Urothelium cell line (cell line): ENCODE data around the gene TSPAN14.

Experiments used
- DNase-seq: peaks from one replicate; pipeline ENCODE4 v3.0.0; 2011; ENCODE audit warnings: low spot score, mixed read lengths
- FAIRE-seq: peaks from 2 replicates; lab custom pipeline; 2011; peaks lifted over from hg19 to GRCh38; lab: Jason Lieb, UNC

TSPAN14 gene

GRCh38 chr10:80454513-80455460 lies 677 bp downstream of the TSPAN14 start:
- peak; percentile 58 for DNase-seq
- FAIRE-seq: no peak

- no peak for DNase-seq
- no peak for FAIRE-seq
Measured at GRCh38 chr10:80455461-80456349, 1.6 kb downstream of the TSPAN14 start.

- DNase-seq (no peak), FAIRE-seq (no peak)
Measured at GRCh38 chr10:80457554-80458262, 3.6 kb downstream of the TSPAN14 start.

GRCh38 chr10:80458263-80458625 lies 4.1 kb downstream of the TSPAN14 start:
- FAIRE-seq (no peak), DNase-seq (no peak)

- no peak for DNase-seq
- no peak for FAIRE-seq
Measured at GRCh38 chr10:80458638-80459037, 4.5 kb downstream of the TSPAN14 start.

GRCh38 chr10:80459047-80459865 lies 5.1 kb downstream of the TSPAN14 start:
- DNase-seq: peak; percentile 37
- FAIRE-seq: no peak

GRCh38 chr10:80460399-80461207 lies 6.5 kb downstream of the TSPAN14 start:
- DNase-seq (no peak), FAIRE-seq (no peak)

- FAIRE-seq (no peak), DNase-seq (no peak)
Measured at GRCh38 chr10:80461208-80462183, 7.4 kb downstream of the TSPAN14 start.

- DNase-seq (no peak), FAIRE-seq (no peak)
Measured at GRCh38 chr10:80462299-80462980, 8.3 kb downstream of the TSPAN14 start.

- FAIRE-seq: no peak
- DNase-seq: no peak
Measured at GRCh38 chr10:80462981-80463741, 9.1 kb downstream of the TSPAN14 start.

GRCh38 chr10:80463868-80464267 lies 9.8 kb downstream of the TSPAN14 start:
- no peak for DNase-seq
- FAIRE-seq: no peak

- DNase-seq: no peak
- no peak for FAIRE-seq
Measured at GRCh38 chr10:80464557-80465450, 10.7 kb downstream of the TSPAN14 start.

- FAIRE-seq: no peak
- no peak for DNase-seq
Measured at GRCh38 chr10:80465451-80465835, 11.3 kb downstream of the TSPAN14 start.

- FAIRE-seq: no peak
- DNase-seq: no peak
Measured at GRCh38 chr10:80465839-80466590, 11.9 kb downstream of the TSPAN14 start.

- FAIRE-seq (no peak), DNase-seq (no peak)
Measured at GRCh38 chr10:80466724-80467326, 12.7 kb downstream of the TSPAN14 start.
